Endodermal cell (in vitro differentiated cells): ENCODE results near the gene ZNF385D. TPM values are rescaled to one million over a fixed set of nuclear protein-coding genes. Genes with fewer than 3 reads are reported as not detected.

Source experiments
- DNase-seq: peaks from one replicate; pipeline ENCODE4 v3.0.0-alpha.2; 2017
- H3K27ac ChIP-seq: 2 replicates; pipeline ENCODE4 v1.5.1; 2013; ENCODE audit warnings: mild to moderate bottlenecking, low read depth, low read length, moderate library complexity
- H3K27me3 ChIP-seq: 2 replicates; pipeline ENCODE4 v1.6.1; 2013; ENCODE audit warnings: mild to moderate bottlenecking, low read length, moderate library complexity; ENCODE audit not compliant: insufficient read depth, control insufficient read depth, poor library complexity, severe bottlenecking
- H3K36me3 ChIP-seq: 2 replicates; pipeline ENCODE4 v1.7.0; 2013; ENCODE audit warnings: mild to moderate bottlenecking, low read length, moderate library complexity; ENCODE audit not compliant: control insufficient read depth, insufficient read depth
- H3K4me1 ChIP-seq: one replicate; pipeline ENCODE4 v1.7.0; 2013; ENCODE audit warnings: low read length; ENCODE audit not compliant: control insufficient read depth, insufficient read depth
- H3K4me3 ChIP-seq: 2 replicates; pipeline ENCODE4 v1.5.1; 2013; ENCODE audit warnings: mild to moderate bottlenecking, low read length, moderate library complexity
- H3K9ac ChIP-seq: 2 replicates; pipeline ENCODE4 v1.6.1; 2013; ENCODE audit warnings: mild to moderate bottlenecking, low read length, moderate library complexity; ENCODE audit not compliant: poor library complexity, severe bottlenecking; ENCODE audit errors: extremely low read depth
- H3K9me3 ChIP-seq: 2 replicates; pipeline ENCODE4 v1.6.1; 2013; ENCODE audit warnings: mild to moderate bottlenecking, low read length, moderate library complexity; ENCODE audit not compliant: control insufficient read depth
- H3K27ac Mint-ChIP-seq: 2 replicates; pipeline ENCODE4 v1.8.0; 2020; ENCODE audit warnings: mixed read lengths
- H3K27me3 Mint-ChIP-seq: 2 replicates; pipeline ENCODE4 v1.8.0; 2021; ENCODE audit warnings: mild to moderate bottlenecking, mixed read lengths; ENCODE audit not compliant: insufficient read depth
- H3K36me3 Mint-ChIP-seq: 2 replicates; pipeline ENCODE4 v1.8.0; 2020; ENCODE audit warnings: low read depth, mixed read lengths
- H3K4me1 Mint-ChIP-seq: 2 replicates; pipeline ENCODE4 v1.8.0; 2020; ENCODE audit warnings: mixed read lengths
- H3K4me3 Mint-ChIP-seq: 2 replicates; pipeline ENCODE4 v1.8.0; 2020; ENCODE audit warnings: mild to moderate bottlenecking, moderate library complexity, mixed read lengths
- H3K9me3 Mint-ChIP-seq: 2 replicates; pipeline ENCODE4 v1.8.0; 2020; ENCODE audit warnings: mild to moderate bottlenecking, mixed read lengths
- WGBS, 2 experiments: methylation state at CpG; one replicate each; pipeline versions ENCODE4 v1.1.5 to v1.1.7; 2013; ENCODE audit warnings: missing lambda C conversion rate in 2 of 2, mixed read lengths in 1 of 2; ENCODE audit not compliant: insufficient coverage in 1 of 2, insufficient read length in 1 of 2; 5-methylcytosine and 5-hydroxymethylcytosine counted together
- total RNA-seq, 2 donors: library from RNA; stranded (reverse); fragmentation: NEBNext Ultra II Directional in 1 of 2; extraction: Animal tissue kit (Norgen Biotek cat#: 25700) in 1 of 2; gene quantifications; 2 replicates in 1 of 2; 3 replicates in 1 of 2; pipeline ENCODE4 v1.2.1, GENCODE V29; 2021
- TF ChIP-seq, protein P1 (sequence below): fragments of 200-600 bp; sonication (generic); conservative IDR thresholded peaks from 2 replicates; pipeline ENCODE4 v1.5.0; 2021; ENCODE audit warnings: antibody characterized with exemption, mild to moderate bottlenecking

ZNF385D gene
- total RNA-seq, 2 donors from 2014 or later = 1.1 to 3.7 TPM

DNA sequence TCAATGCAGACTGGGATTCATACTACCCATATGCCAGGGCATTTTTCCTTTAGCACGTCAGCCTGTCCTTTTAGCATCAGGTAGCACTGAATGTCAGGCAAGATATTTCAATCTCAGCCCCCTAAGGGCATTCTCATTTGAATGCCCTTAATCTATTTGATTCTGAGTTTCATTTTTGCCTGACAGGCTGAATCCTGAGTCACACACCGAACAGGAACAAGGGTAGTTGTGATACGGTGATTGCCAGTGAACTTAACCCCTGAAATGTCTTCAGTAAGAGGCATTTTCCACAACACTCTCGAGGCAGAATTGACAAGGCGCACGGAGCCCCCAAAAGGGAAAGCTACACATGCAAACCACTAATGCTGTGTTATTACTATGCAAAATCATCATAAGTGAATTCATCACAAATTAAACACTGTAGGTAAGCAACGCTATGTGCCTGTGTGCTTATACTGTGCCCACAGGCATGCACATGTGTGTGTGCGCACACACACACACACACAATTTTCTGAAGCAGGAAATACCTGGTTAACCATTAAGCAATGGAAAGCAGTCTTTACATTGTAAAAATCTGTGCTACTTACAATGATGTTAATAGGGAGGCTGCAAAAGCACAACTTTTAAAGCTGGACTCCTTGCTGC, 130.4 kb downstream of the ZNF385D start:
- peak overlapping the region; percentile 9 for H3K27ac Mint-ChIP-seq
- H3K36me3 ChIP-seq = no peaks in the 10 kb centered on the region
- H3K27me3 ChIP-seq = peaks cover 4% of the 10 kb centered on the region
- H3K9me3 ChIP-seq = no peaks in the 10 kb centered on the region
- TF ChIP-seq, protein P1, sequence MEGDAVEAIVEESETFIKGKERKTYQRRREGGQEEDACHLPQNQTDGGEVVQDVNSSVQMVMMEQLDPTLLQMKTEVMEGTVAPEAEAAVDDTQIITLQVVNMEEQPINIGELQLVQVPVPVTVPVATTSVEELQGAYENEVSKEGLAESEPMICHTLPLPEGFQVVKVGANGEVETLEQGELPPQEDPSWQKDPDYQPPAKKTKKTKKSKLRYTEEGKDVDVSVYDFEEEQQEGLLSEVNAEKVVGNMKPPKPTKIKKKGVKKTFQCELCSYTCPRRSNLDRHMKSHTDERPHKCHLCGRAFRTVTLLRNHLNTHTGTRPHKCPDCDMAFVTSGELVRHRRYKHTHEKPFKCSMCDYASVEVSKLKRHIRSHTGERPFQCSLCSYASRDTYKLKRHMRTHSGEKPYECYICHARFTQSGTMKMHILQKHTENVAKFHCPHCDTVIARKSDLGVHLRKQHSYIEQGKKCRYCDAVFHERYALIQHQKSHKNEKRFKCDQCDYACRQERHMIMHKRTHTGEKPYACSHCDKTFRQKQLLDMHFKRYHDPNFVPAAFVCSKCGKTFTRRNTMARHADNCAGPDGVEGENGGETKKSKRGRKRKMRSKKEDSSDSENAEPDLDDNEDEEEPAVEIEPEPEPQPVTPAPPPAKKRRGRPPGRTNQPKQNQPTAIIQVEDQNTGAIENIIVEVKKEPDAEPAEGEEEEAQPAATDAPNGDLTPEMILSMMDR = no peak
- H3K9me3 Mint-ChIP-seq = no peaks in the 10 kb centered on the region
- H3K27ac ChIP-seq = no peak overlapping the region
- H3K36me3 Mint-ChIP-seq = no peaks in the 10 kb centered on the region
- H3K9ac ChIP-seq = no peak overlapping the region
- WGBS, 2 experiments = 87 to 91% methylated on average over 7 to 8 of the region's 8 CpGs
- DNase-seq = no peak
- no peaks in the 10 kb centered on the region for H3K27me3 Mint-ChIP-seq
- peaks cover 44% of the 10 kb centered on the region for H3K4me1 Mint-ChIP-seq
- no peak overlapping the region for H3K4me3 ChIP-seq
- H3K4me1 ChIP-seq = peaks cover 6% of the 10 kb centered on the region
- no peak overlapping the region for H3K4me3 Mint-ChIP-seq

DNA sequence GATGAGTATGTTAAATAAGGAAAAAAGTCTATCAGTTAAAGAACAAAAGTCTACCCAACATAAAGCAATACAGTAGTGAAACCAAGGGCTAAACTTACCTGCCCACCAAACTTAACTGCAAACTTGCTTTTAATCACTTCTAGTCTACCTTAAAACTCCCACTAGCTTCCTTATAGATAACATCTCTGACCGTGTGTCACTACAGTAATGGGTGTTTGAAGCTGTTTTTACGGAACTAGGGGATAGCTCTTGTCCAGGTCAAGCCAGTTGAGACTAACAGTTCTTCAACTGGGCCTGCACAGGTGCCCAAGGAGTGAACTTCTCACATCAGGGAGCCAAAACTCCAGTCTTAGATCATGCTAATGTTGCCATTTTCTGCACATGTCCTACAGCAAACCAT, 132.3 kb downstream of the ZNF385D start:
- no peaks in the 10 kb centered on the region for H3K9me3 Mint-ChIP-seq

DNA sequence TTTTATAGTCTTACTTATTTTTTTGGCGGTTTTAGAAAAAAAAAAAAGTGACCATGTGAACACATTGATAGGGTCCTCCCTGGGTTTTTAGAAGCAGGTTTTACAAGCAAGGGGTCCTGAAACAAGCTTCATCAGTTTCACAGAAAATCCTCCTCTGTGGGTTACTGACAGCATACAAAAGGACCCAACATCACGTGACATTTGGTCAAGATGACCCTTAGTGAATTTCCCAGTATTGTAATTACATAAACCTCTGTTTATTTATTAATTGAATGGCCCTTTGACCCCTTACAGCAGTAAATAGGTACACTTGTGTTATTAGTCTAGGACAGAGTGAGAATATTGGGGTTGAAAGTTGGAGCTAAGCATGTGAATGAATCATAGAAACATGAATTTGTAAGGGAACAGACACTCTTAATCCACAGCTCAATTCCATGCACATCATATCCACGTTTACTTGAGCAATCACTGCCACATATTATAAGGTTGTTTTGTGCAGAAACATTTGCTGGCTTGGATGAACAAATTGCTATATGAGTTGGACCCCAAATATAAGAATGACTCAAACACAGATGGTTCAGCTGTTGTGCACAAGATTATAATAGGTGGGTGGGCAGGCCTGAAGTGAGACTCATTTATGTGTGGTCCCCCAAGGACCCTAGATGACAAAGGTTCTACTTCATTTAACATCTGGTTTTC, 137.5 kb downstream of the ZNF385D start:
- Histone ChIP-seq H3K9me3 (no peaks in the 10 kb centered on the region), H3K27me3 (no peaks in the 10 kb centered on the region), H3K36me3 (no peaks in the 10 kb centered on the region), H3K4me3 (no peak overlapping the region), H3K4me1 (peaks cover 4% of the 10 kb centered on the region), H3K9ac (no peak overlapping the region), H3K27ac (no peak overlapping the region)
- no peak for DNase-seq
- Mint-ChIP-seq H3K27me3 (no peaks in the 10 kb centered on the region), H3K27ac (no peak overlapping the region), H3K4me1 (peaks cover 26% of the 10 kb centered on the region), H3K9me3 (no peaks in the 10 kb centered on the region), H3K36me3 (peaks cover 16% of the 10 kb centered on the region), H3K4me3 (no peak overlapping the region)
- TF ChIP-seq, protein P1 = no peak
- WGBS, 2 experiments = 96% methylated on average over 3 of the region's 3 CpGs; no CpG with 5 or more reads in 1 of the 2 experiments

More for the DNA sequence above, 132.3 kb downstream of the ZNF385D start:
- TF ChIP-seq, protein P1 = no peak
- DNase-seq = no peak
- Histone ChIP-seq H3K4me1 (peaks cover 6% of the 10 kb centered on the region), H3K36me3 (no peaks in the 10 kb centered on the region), H3K27me3 (peaks cover 4% of the 10 kb centered on the region), H3K9ac (no peak overlapping the region), H3K27ac (no peak overlapping the region), H3K9me3 (no peaks in the 10 kb centered on the region), H3K4me3 (no peak overlapping the region)
- peaks cover 12% of the 10 kb centered on the region for H3K36me3 Mint-ChIP-seq
- 89% methylated on average over 2 of the region's 2 CpGs; no CpG with 5 or more reads in 1 of the 2 experiments for WGBS, 2 experiments
- no peaks in the 10 kb centered on the region for H3K27me3 Mint-ChIP-seq
- peaks cover 49% of the 10 kb centered on the region for H3K4me1 Mint-ChIP-seq
- H3K27ac Mint-ChIP-seq = no peak overlapping the region
- H3K4me3 Mint-ChIP-seq = no peak overlapping the region
